ENCODE data around the gene MARS2.

MARS2 gene

GRCh38 chr2:197705121-197705911 lies at the start of gene MARS2:
Gene MARS2 (plus strand): TSS chr2:197705369. CDS start chr2:197705406, 37 bp downstream.
- Histone ChIP-seq H3K4me3 (peak within 1 kb of the TSS; percentile 79), H3K27ac (peak within 1 kb of the TSS in 1 of 2 donors; percentile 75)
- TF ChIP-seq CTCF (IDR thresholded peaks at IDR 0.05), result no peak
- DNase-seq (ENCODE audit: low spot score), result peak; percentile 92

GRCh38 chr2:197657562-197657961 lies 47.6 kb upstream of the MARS2 start:
- H3K27ac ChIP-seq, result no peak overlapping the region
- TF ChIP-seq CTCF (IDR thresholded peaks at IDR 0.05), result no peak
- no peak for DNase-seq (ENCODE audit: low spot score)
- no peak overlapping the region for H3K4me3 ChIP-seq

DNA sequence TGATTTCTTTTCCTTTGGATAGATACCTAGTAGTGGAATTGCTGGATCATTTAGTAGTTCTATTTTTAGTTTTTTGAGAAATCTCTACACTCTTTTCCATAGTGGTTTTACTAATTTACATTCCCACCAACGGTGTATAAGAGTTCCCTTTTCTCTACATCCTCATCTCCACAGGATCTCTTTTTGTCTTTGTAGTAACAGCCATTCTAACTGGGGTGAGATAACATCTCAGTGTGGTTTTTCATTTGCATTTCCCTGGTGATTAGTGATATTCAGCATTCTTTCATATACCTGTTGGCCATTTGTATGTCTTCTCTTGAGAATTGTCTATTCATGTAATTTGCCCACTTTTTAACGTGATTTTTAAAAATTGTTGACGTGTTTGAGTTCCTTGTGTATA lies 43.5 kb upstream of the MARS2 start:
- Histone ChIP-seq H3K27ac (no peak overlapping the region), H3K4me3 (no peak overlapping the region)
- TF ChIP-seq CTCF (IDR thresholded peaks at IDR 0.05), result no peak
- DNase-seq (ENCODE audit: low spot score), result no peak

DNA sequence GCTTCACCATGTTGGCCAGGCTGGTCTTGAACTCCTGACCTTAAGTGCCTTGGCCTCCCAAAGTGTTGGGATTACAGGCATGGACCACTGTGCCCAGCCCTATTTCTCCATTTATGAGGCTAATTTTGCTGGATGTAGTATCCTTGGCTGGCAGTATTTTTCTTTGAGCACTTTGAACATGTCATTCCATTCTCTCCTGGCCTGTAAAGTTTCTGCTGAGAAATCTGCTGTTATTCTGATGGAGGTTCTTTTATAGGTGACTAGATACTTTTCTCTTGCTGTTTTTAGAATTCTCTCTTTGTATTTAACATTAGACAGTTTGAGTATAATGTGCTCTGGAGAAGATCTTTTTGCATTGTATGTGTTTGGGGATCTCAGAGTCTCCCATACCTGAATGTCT lies 38.9 kb upstream of the MARS2 start:
- no peak for DNase-seq (ENCODE audit: low spot score)
- H3K4me3 ChIP-seq, result no peak overlapping the region
- H3K27ac ChIP-seq, result no peak overlapping the region
- no peak for TF ChIP-seq CTCF (IDR thresholded peaks at IDR 0.05)

DNA sequence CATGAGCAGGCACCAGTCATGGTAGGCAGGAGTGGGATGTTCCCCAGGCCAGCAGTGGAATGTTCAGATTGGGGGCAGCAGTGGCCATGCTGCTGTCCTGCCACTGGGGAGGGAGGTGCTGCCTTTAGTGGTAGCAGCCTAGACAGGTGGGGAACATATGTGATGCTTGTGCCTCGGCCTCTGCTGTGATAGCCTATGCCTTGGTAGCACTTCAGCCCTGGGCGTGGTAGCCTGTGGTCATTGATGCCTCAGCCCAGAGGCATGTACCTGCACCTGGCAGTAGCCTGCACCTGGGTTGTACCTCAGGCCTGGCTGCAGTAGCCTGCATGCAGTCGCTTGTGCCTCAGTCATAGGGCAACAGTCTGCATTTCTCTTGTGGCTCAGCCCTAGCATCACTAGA lies 36.9 kb upstream of the MARS2 start:
- no peak for DNase-seq (ENCODE audit: low spot score)
- H3K4me3 ChIP-seq, result no peak overlapping the region
- no peak for TF ChIP-seq CTCF (IDR thresholded peaks at IDR 0.05)
- H3K27ac ChIP-seq, result no peak overlapping the region

DNA sequence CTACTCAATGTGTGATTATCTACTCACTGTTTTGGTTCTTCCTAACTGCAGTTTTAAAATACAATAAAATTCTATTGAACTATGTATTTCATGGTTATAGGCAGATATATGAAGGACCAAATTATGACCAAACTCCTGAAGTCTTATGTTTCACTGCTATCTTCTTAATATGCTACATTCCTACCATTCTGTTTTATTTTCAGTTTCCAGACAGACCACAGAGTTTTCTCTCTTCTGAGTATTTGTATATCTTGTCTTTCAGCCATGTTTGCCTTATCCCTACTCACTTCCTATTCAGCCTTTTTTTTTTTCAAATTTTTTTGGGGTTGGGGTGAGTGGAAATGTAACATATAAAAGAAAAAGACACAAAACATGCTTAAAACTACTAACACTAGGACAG lies 36.1 kb upstream of the MARS2 start:
- H3K4me3 ChIP-seq, result no peak overlapping the region
- TF ChIP-seq CTCF (IDR thresholded peaks at IDR 0.05), result no peak
- no peak for DNase-seq (ENCODE audit: low spot score)
- no peak overlapping the region for H3K27ac ChIP-seq

GRCh38 chr2:197672371-197672893 lies 32.7 kb upstream of the MARS2 start:
- no peak for DNase-seq (ENCODE audit: low spot score)
- Histone ChIP-seq H3K4me3 (peak overlapping the region; percentile 69), H3K27ac (no peak overlapping the region)

More at GRCh38 chr2:197672371-197672893, 32.7 kb upstream of the MARS2 start:
- no peak for TF ChIP-seq CTCF (IDR thresholded peaks at IDR 0.05)
